GM23248 (cell line): ENCODE data around the gene ABCC6. TPM values are rescaled to one million over a fixed set of nuclear protein-coding genes. Genes with fewer than 3 reads are reported as not detected.

ENCODE experiments used
- DNase-seq: peaks from one replicate; pipeline ENCODE4 v3.0.0-alpha.2; 2015
- H2AFZ ChIP-seq: fragments of 200-600 bp; sonication (generic); 2 replicates; pipeline ENCODE4 v1.6.1; 2016; ENCODE audit warnings: antibody characterized with exemption
- H3F3A ChIP-seq: fragments of 200-600 bp; sonication (generic); 2 replicates; pipeline ENCODE4 v1.6.1; 2016; ENCODE audit warnings: mild to moderate bottlenecking, antibody characterized with exemption, mixed run types; ENCODE audit not compliant: insufficient read depth
- H3K27ac ChIP-seq: fragments of 200-600 bp; sonication (generic); 2 replicates; pipeline ENCODE4 v1.5.1; 2016; ENCODE audit warnings: mild to moderate bottlenecking
- H3K27me3 ChIP-seq: fragments of 200-600 bp; sonication (generic); replicated peaks from 2 replicates; pipeline ENCODE4 v1.6.1; 2016; ENCODE audit warnings: mild to moderate bottlenecking; ENCODE audit not compliant: insufficient read depth
- H3K36me3 ChIP-seq: fragments of 200-600 bp; sonication (generic); 2 replicates; pipeline ENCODE4 v1.6.1; 2016; ENCODE audit warnings: low read depth, mild to moderate bottlenecking
- H3K4me1 ChIP-seq: fragments of 200-600 bp; sonication (generic); 2 replicates; pipeline ENCODE4 v1.6.1; 2016; ENCODE audit warnings: mild to moderate bottlenecking; ENCODE audit not compliant: insufficient read depth
- H3K4me2 ChIP-seq: fragments of 200-600 bp; sonication (generic); one replicate; pipeline ENCODE4 v1.6.1; 2016; ENCODE audit warnings: mild to moderate bottlenecking; ENCODE audit not compliant: unreplicated experiment
- H3K4me3 ChIP-seq: fragments of 200-600 bp; sonication (generic); 2 replicates; pipeline ENCODE4 v1.5.1; 2016; ENCODE audit warnings: mild to moderate bottlenecking
- H3K79me2 ChIP-seq: fragments of 200-600 bp; sonication (generic); 2 replicates; pipeline ENCODE4 v1.6.1; 2016; ENCODE audit warnings: mild to moderate bottlenecking; ENCODE audit not compliant: insufficient read depth
- H3K9ac ChIP-seq: fragments of 200-600 bp; sonication (generic); 2 replicates; pipeline ENCODE4 v1.6.1; 2016; ENCODE audit warnings: mild to moderate bottlenecking
- H3K9me2 ChIP-seq: fragments of 200-600 bp; sonication (generic); 2 replicates; pipeline ENCODE4 v1.6.1; 2016; ENCODE audit warnings: mixed run types, mild to moderate bottlenecking, moderate library complexity; ENCODE audit not compliant: insufficient read depth
- H3K9me3 ChIP-seq: fragments of 200-600 bp; sonication (generic); one replicate; pipeline ENCODE4 v1.6.1; 2017; ENCODE audit warnings: low read depth
- H4K20me1 ChIP-seq: fragments of 200-600 bp; sonication (generic); 2 replicates; pipeline ENCODE4 v1.6.0; 2016; ENCODE audit not compliant: insufficient read depth
- EZH2 ChIP-seq: fragments of 200-600 bp; sonication (generic); IDR thresholded peaks from 2 replicates; pipeline ENCODE4 v1.6.1; 2018; ENCODE audit warnings: antibody characterized with exemption, mild to moderate bottlenecking; ENCODE audit not compliant: insufficient read depth, poor library complexity, severe bottlenecking
- EZH2phosphoT487 ChIP-seq: fragments of 200-600 bp; sonication (generic); IDR thresholded peaks from 2 replicates; pipeline ENCODE4 v1.6.1; 2018; ENCODE audit warnings: antibody characterized with exemption, moderate library complexity, mild to moderate bottlenecking, low read depth; ENCODE audit not compliant: insufficient read depth
- WGBS, 2 experiments: methylation state at CpG; one replicate each; pipeline ENCODE4 v1.1.6; 2015 to 2017; ENCODE audit warnings: low lambda C conversion rate in 2 of 2, low coverage in 1 of 2; ENCODE audit errors: missing lambda C conversion rate in 2 of 2; 5-methylcytosine and 5-hydroxymethylcytosine counted together
- in situ Hi-C: fragments of 300-500 bp; cut with MboI; formaldehyde crosslinking; loops from 2 replicates; pipeline ENCODE4 v1.15.0; 2020
- polyA plus RNA-seq: library from polyadenylated mRNA; unstranded; fragments of >200 nt; fragmentation: Nextera tagmentation; extraction: Ambion mirVana; gene quantifications from 2 replicates; pipeline ENCODE4 v1.2.1, GENCODE V29; 2016
- total RNA-seq: library from RNA; depleted of rRNA; stranded (reverse); fragments of >200 nt; shearing (Covaris generic); gene quantifications from 2 replicates; pipeline ENCODE4 v1.2.3, GENCODE V29; 2014

Gene ABCC6
- total and polyA plus RNA-seq, 2 experiments from 2014 or later = 0.24 TPM; not detected in 1

DNA sequence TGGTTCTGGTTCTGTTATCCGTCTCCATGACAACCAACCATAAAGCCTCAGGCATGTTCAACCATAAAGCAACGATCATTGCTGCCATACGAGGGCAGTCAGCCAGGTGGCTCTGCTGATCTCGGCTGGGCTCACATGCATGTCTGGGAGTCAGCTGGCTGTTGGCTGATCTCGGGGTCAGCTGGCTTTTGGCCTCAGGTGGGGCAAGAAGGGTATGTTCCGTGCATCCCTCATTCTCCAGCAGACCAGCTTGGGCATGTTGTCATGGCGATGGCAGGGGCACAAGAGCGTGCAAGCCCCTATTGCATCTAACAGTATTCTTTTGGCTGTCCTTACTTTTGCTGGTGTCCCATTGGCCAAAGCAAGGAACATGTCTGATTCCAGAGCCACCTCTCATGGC, 86.2 kb downstream of the ABCC6 start:
- Histone ChIP-seq H4K20me1 (no peaks in the 10 kb centered on the region), H3K4me1 (no peaks in the 10 kb centered on the region), H3K9ac (no peak overlapping the region), H3K36me3 (peaks cover 47% of the 10 kb centered on the region; the same call in 1 of the 2 replicates), H3F3A (no peaks in the 10 kb centered on the region), H3K9me3 (no peaks in the 10 kb centered on the region), H3K4me3 (no peak overlapping the region), H3K79me2 (no peaks in the 10 kb centered on the region), H2AFZ (no peak overlapping the region), H3K27ac (no peak overlapping the region), H3K9me2 (no peaks in the 10 kb centered on the region), H3K4me2 (no peak overlapping the region), H3K27me3 (no peaks in the 10 kb centered on the region)
- peak; percentile 13 for DNase-seq
- TF ChIP-seq EZH2phosphoT487 (no peak), EZH2 (no peak)
- 79 to 86% methylated on average over 8 of the region's 8 CpGs for WGBS, 2 experiments
- in situ Hi-C loops = no loop called here

DNA sequence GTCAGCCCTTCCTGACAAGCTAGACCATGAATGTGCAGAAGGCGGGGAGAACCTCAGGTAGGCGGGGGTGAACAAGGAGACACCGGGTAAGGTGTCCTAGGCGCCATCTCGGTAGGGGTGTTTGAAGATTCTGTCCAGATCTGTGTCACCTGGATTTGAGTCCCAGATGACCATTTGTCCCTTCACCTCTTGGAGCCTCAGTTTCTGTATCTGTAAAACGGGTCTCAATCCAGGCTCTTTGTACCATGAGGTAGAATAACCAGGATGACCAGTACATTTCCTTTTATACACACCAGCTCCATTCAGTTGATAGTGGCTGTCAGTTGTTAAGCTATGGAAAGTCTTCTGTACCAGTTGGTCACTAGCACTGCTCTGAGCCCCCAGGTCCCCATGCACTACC, 86.7 kb downstream of the ABCC6 start:
- H3K4me2 ChIP-seq = no peak overlapping the region
- no peaks in the 10 kb centered on the region for H3F3A ChIP-seq
- H2AFZ ChIP-seq = no peak overlapping the region
- H3K36me3 ChIP-seq = peaks cover 45% of the 10 kb centered on the region; the same call in 1 of the 2 replicates
- H3K9me3 ChIP-seq = no peaks in the 10 kb centered on the region
- no peak overlapping the region for H3K27ac ChIP-seq
- no peaks in the 10 kb centered on the region for H3K4me1 ChIP-seq
- in situ Hi-C loops = no loop called here
- H4K20me1 ChIP-seq = no peaks in the 10 kb centered on the region
- DNase-seq = no peak
- no peaks in the 10 kb centered on the region for H3K9me2 ChIP-seq
- no peak for TF ChIP-seq EZH2phosphoT487
- TF ChIP-seq EZH2 = no peak
- no peaks in the 10 kb centered on the region for H3K27me3 ChIP-seq
- no peaks in the 10 kb centered on the region for H3K79me2 ChIP-seq
- no peak overlapping the region for H3K9ac ChIP-seq
- no peak overlapping the region for H3K4me3 ChIP-seq
- 88 to 94% methylated on average over 5 to 6 of the region's 6 CpGs for WGBS, 2 experiments

DNA sequence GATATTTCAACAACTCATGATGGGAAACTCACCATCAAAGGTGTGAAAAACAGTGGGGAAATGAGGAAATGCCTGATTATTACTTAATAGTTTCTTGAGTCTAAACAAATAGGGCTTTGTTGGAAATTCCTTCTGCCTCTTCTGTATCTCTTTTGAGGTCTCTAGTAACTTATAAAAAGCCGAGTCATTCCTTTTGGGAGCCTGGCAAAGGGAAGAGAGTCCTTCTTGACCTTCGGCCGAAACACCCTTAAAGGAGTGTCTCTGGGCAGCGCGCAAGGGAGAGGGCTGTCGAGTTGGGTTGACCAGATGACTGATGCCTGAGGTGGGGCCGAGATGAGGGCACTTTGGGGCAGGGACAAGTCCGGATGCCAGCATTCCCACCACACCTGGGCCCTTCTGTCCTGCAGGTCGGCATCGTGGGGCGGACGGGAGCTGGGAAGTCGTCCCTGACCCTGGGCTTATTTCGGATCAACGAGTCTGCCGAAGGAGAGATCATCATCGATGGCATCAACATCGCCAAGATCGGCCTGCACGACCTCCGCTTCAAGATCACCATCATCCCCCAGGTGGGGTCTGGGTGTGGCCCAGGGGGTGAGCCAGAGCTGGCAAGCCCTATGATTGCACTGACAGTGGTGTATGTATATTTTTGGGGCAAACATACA, 89.2 kb downstream of the ABCC6 start:
- TF ChIP-seq EZH2 (no peak), EZH2phosphoT487 (no peak)
- no peaks in the 10 kb centered on the region for H3F3A ChIP-seq
- H2AFZ ChIP-seq = no peak overlapping the region
- no peaks in the 10 kb centered on the region for H3K9me2 ChIP-seq
- H3K4me1 ChIP-seq = no peaks in the 10 kb centered on the region
- H3K27me3 ChIP-seq = no peaks in the 10 kb centered on the region
- no peaks in the 10 kb centered on the region for H4K20me1 ChIP-seq
- H3K79me2 ChIP-seq = no peaks in the 10 kb centered on the region
- no peak for DNase-seq
- peaks cover 38% of the 10 kb centered on the region; the same call in 1 of the 2 replicates for H3K36me3 ChIP-seq
- no peak overlapping the region for H3K9ac ChIP-seq
- H3K4me2 ChIP-seq = no peak overlapping the region
- H3K4me3 ChIP-seq = no peak overlapping the region
- in situ Hi-C loops = no loop called here
- H3K27ac ChIP-seq = no peak overlapping the region
- WGBS, 2 experiments = 95 to 98% methylated on average over 21 of the region's 21 CpGs
- H3K9me3 ChIP-seq = no peaks in the 10 kb centered on the region

DNA sequence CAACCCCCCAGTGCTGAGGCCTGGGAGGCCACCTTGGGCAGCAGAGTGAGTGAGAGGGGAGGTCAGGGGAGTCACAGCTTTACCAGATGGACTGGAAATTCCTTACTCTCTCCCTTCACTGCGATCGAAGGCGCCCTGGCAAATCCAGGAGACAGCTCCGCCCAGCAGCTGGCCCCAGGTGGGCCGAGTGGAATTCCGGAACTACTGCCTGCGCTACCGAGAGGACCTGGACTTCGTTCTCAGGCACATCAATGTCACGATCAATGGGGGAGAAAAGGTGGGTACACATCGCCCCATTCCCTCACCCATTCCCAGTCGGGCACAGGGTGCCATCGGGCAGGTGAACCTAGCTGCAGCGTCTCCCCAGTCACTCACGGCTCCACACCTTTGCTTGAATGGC, 91.6 kb downstream of the ABCC6 start:
- Histone ChIP-seq H3K27ac (no peak overlapping the region), H2AFZ (no peak overlapping the region), H3K9me3 (no peaks in the 10 kb centered on the region), H3K27me3 (no peaks in the 10 kb centered on the region), H3K4me3 (no peak overlapping the region), H3K4me1 (no peaks in the 10 kb centered on the region), H3K9ac (no peak overlapping the region), H3K36me3 (peaks cover 26% of the 10 kb centered on the region), H3K4me2 (no peak overlapping the region), H4K20me1 (no peaks in the 10 kb centered on the region), H3K9me2 (no peaks in the 10 kb centered on the region), H3K79me2 (0 out of 2 replicates have a peak, but pooled peaks cover 5% of the 10 kb centered on the region), H3F3A (0 out of 2 replicates have a peak, but pooled peaks cover 2% of the 10 kb centered on the region)
- in situ Hi-C loops = no loop called here
- no peak for DNase-seq
- WGBS, 2 experiments = 93 to 98% methylated on average over 15 of the region's 15 CpGs
- no peak for TF ChIP-seq EZH2phosphoT487
- no peak for TF ChIP-seq EZH2
